GM19452 (cell line): Measurements from ENCODE around the gene CFAP100.

ENCODE experiments used
- ATAC-seq: cut with Tn5 transposase; IDR thresholded peaks from one replicate; pipeline ENCODE4 v1.9.1; 2021; ENCODE audit not compliant: unreplicated experiment

The CFAP100 gene

DNA sequence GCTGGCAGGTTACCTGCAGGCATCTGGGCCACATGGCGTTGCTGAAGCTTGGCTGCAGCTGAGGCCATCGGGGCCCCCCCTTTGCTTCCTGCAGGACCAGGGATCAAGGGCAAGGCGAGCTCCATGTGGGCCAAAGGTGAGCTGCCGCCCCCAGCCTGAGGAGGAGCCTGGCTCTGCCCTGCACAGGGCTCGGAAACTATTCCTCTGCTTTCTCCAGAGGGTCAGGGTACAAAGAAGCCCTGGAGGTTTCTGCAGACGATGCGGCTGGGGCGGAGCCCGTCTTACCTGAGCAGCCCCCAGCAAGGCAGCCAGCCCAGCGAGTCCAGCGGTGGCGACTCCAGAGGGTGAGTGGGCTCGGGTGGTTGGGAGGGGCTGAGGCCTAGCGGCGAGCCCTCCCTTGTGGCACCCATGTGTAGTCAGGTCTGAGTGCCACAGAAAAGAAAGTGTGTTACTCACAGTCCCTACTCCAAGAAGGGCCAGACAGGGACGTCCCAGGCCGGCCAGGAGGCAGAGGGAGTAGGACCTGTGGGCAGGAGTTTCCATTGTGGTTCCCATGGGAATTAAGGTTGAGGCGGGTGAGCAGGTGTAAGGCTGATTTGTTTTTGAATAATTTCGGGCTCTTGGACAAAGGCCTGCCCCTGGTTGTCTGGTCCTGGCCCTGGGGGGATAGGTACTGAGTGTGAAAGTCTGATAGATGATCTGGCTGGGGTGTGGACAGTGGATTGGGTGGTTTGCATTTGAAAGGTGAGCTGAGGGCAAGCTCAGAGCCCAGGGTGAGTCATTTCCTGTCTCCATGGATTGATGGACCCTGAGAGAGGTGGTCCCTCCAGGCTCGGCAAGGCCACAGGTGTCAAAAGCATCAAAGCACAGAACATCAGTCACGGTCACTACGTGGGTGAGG is 25.4 kb downstream of the CFAP100 start:
- no peak for ATAC-seq

DNA sequence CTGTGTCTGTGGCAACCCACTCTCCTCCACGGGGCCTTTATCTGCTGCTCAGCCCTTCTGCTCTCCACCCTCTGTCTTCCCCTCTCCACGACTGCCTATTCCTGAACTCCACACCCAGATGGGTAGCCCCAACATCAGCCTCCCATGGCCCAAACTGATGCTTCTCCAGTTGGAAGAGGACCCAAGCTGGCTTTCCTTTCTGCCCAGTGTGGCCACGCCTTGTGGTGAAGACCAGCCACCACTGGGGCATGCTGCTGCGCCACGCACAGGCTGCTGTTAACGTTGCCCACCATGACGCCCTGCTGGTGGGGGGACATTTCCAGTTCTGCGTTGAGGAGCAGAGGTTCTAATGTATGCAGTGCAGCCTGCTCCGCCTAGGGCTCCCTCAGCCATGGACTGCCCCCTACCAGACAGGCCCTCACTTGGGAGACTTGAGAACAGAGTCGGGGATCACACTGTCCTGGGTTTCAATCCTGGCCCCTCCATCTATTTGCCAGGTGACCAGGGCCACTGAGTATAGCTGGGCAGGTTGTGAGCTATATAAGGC is 26.9 kb downstream of the CFAP100 start:
- ATAC-seq, result no peak

DNA sequence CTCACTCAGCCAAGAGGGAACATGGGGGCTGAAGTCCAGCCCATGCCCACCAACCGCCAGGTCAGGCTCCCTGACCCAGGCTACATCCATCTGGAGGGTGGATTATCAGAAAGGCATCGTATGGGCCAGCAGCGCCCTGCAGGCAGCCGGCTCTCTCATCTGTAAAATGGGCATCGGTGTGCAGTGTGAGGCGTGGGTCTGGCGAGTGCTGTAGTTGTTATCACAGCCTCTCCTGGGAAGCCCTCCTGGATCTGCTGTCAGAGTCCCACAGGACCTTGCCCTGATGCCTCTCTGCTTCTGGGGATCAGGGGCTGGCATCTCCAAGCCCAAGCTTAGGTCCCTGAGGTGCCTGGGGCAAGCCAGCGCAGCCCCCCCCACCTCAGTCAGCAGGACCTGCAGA is 27.4 kb downstream of the CFAP100 start:
- ATAC-seq, result no peak

DNA sequence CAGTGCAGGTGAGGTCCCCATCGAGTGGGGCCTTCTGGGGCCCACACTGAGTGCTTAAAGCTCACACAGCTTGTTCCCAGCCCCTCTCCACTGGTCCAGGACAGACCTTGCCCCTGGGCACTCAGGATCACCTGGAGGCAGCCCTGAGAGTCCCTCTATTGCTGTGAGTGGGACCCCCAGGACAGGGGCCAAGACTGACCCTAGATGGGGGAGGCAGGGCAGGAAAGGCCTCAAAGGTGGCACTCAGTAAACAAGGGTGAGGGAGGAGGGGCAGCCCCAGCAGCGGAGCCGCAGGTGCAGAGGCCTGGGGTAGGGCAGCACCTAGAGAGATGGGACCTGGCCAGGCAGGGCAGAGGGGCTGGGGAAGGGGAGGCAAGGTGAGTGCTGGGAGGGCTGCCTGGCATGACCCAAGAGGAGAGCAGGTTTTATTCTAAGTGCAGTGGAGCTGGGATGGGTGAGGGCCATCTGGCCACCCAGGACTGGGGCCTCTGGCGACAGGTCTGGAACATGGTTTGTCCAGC is 27.9 kb downstream of the CFAP100 start:
- no peak for ATAC-seq

DNA sequence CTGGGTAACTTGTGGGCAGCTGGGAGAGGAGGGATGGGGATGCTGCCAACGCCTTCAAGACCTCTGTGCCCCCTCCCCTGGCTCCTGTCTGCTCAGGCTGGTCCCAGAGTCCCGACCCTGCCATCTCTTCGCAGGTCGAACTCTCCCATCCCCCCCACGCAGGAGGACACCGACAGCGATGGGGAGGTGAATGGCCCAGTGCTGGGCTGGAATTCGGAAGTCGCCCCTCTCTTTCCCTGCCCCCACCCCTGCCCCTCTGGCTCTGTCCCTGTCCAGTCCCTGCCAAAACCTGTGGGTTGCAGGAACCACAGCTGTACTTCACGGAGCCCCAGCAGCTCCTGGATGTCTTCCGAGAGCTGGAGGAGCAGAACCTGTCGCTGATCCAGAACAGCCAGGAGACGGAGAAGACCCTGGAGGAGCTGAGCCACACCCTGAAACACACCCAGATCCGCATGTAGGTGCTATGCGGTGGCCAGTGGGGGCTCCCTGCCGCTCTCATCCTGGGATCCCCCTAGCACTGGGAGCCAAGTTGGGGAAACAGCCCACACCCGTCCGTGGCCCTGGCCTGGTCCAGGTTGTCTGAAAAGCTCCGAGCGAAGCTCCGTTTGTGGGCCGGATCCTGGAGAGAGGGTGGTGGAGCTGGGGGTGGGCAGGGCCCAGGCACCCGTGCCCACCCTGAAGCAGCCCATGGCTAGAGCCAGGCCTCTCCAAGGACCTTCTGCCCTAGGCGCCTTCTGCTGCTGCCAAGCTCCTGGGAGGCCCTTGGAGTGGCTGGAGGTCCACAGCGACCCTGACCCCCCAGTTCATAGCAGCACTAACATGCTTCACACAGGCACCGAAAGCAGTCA is 28.7 kb downstream of the CFAP100 start:
- ATAC-seq, result no peak

DNA sequence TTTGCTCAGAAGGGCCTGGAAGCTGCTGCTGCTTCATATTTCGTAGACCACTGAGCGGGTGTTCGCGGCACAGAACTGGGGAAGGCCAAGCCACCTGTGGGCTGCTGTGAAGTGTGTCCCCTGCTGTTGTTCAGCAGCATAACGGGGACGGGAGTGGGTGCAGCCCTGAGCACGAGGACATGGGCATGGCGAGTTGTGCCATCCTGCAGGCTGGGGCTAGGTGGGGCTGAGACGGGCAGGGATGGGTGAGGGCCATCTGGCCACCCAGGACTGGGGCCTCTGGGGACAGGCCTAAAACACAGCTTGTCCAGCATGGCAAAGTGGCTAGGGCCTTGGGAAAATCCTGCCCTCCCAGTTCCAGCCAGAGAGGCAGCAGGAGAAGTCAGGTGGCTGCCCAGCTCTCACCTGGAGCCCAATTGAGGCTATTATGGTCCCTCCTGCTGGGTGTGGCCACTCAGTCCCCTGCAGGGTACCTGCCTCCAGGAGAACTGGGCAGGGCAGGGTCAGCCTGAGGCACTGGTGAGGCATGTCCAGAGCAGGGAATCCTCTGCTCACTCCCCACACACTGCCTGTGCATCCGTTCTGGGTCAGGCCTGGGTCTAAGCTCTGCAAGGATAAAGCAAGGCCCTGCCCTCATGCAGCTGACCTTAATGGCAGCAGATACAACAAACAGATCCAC is 29.5 kb downstream of the CFAP100 start:
- no peak for ATAC-seq

DNA sequence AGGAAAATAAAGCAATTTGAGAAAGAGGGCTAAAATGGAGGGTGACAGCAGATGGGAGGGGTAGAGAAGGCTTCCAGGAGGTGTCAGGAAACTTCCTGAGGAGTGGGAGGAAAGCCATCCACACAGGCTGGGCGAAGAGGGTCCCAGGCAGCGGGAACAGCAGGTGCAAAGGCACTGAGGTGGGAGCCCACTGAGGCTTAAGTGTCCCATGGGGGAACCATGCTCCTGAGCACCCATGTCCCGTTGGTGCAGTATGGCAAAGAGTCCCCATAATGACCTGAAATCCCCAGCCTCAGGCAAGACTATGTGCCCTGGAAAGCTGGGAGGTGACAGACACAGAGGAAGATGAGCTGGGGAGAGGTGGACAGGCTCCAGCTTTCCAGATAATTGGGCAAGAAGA is 30.0 kb downstream of the CFAP100 start:
- no peak for ATAC-seq

DNA sequence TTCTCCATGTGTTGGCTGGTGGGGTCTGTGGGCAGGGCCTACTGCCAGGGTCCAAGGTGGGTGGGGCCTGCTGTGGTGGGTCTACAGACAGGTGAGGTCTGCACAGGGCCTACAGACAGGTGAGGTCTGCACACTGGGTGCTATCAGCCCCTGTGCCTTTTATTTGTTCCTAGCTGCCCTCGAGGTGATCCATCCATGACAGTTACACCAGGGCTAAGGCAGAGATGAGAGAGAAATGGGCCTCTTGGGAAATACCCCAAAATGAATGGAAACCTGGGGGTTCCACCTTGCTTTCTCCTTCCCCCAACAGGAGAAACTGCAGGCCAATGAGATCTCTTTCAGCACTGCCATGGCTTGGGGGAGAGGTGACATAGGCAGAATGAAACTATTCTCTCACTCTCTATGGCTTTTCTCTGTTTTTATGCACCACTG is 36.4 kb downstream of the CFAP100 start:
- ATAC-seq, result peak; percentile 64

DNA sequence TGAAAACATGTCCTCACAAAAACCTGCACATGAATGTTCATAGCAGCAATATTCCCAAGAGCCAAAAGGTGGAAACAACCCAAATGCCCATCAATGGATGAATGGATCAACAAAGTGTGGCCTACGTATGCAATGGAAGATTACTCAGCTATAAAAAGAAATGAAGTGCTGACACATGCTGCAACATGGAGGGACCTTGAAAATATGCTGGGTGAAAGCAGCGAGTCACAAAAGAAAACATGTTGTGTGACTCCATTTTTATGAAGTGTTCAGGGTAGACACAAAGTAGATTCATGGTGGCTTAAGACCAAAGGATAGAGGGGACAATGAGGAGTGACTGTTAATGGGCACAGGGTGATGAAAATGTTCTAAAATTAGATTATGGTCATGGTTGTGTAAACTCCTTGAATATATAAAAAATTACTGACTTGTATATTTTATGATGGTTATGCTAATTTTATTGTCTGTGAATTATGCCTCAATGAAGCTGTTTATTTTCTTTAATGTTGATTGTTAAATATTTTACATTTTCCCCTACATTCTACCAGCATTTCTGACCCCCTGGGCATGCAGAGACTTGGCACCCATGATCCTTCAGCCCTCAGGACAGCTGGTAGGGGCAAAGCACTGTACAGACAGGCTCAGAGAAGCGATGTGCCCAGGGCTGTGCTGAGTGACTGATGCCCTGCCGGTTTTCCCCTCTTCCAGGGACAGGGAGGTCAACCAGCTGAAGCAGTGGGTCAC is 37.8 kb downstream of the CFAP100 start:
- no peak for ATAC-seq

DNA sequence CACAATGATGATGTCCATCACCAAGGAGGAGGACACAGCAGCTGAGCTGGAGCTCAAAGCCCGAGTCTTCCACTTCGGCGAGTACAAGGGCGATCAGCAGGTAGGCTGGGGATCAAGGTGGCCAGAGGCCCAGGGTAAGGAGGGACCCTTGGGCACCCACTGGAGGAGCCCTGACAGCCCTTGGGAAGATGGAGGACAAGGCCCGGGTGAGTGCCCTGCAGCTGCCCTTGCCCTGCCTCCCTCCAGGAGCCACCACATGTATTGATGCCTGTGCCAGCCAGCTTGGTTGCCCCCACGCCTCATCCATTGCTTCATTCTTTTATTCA is 38.4 kb downstream of the CFAP100 start:
- no peak for ATAC-seq

DNA sequence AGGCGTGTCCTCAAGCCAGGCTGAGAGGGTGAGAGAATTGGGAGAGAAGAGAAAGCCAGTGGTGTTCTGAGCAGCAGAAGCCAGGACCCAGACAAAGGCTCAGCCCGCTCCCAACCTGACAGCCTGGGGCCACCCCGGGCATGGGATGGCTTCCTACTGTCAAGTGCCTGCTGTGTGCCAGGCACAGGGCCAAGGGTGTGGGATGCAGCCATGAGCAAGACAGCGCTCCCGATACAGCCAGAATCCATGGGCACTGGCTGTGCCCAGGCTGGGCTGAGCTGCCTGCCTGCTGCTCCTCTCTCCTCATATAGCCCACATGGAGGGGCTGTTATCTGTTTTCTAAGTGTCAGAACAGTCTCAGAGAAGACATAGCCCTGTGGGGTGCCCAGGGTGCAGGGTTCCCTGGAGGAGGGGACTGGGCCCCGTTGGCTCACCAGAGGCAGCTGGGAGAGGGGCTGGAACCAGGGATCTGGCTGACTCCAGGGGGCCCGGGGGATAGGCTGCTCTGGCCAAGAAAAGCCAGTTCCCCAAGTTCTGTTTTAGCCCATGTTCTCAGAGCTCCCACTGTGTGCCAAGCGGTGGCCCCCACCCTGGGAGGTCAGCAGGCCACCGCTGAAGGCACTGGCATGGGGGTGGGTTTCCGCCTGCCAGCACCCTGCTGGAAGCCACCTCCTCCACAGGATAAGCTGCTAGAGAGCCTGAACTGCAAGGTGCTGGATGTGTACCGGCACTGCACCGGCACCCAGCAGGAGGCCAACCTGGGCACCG is 39.0 kb downstream of the CFAP100 start:
- ATAC-seq, result no peak

DNA sequence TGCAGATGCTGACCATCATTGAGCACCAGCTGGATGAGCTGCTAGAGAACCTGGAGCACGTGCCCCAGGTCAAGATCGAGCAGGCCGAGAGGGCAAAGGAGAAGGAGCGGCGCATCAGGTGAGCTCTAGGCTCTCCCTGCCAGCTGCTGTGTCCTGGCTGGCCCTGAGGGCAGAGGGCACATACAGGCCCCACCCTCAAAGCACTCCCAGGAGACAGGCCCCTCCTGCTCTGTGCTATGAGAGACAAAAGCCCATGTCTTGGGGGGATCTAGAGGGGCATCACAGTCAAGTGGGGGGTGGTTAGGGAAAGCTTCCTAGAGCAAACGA is 39.5 kb downstream of the CFAP100 start:
- ATAC-seq, result no peak

DNA sequence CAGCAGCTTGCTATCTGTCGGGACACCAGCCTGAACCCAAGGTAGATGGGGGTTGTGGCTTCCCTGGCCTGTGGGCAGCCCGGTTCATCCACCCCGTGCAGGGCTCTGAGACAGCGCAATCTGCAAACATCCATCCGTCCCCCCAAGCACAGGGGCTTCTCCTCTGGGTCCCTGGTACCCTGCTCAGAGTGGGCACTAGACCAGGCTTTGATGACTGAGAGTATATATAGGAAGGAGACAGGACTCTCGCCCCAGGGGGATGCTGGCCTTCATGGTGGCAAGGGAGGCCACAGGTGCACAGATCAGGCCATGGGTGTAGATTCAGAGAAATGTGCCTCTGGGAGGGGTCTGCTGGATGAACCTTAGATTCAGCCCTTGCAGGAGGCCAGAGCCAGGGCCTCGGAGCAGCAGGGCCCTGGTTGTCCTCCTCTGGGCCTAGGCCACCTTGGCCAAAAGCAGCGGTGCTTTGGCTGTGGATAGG is 40.3 kb downstream of the CFAP100 start:
- no peak for ATAC-seq

DNA sequence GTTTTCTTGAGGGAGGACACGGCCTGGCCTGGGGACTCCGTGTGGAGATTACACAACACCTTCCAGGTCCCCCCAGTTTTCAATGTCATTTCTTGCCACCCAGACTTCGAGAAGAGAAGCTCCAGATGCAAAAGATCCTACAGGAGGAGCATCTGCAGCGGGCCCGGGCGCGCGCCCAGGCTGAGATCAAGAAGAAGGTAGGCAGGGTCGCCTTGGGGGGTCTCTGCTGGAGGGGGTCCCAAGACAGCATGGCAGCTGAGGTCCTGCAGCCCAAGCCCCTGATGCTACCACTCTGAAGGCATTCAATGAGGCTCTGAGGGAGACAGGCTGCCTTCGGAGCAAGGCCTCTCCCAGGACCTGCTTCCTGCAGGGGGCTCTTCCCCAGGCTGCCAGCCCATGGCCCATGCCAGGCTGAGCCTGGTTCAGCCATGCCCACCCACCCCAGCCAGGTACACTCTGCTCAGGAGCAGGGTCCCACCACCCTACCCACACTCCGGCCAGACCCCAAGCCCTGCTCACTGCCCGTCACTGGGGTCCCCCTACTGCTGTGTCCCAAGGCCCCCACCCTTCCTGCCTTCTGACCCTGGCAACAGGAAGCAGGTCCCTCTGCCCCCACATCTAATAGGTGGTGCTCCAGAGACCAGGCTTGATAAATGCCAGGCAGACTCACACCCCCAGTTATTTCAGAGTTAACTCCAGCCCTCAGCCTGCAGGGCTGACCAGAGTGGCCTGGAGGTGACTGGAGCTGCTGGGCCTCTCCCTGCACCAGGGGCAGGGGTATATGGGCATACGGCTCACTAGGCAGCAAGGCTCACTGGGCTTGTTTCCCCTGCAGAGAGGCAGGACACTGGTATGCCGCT is 41.0 kb downstream of the CFAP100 start:
- no peak for ATAC-seq

DNA sequence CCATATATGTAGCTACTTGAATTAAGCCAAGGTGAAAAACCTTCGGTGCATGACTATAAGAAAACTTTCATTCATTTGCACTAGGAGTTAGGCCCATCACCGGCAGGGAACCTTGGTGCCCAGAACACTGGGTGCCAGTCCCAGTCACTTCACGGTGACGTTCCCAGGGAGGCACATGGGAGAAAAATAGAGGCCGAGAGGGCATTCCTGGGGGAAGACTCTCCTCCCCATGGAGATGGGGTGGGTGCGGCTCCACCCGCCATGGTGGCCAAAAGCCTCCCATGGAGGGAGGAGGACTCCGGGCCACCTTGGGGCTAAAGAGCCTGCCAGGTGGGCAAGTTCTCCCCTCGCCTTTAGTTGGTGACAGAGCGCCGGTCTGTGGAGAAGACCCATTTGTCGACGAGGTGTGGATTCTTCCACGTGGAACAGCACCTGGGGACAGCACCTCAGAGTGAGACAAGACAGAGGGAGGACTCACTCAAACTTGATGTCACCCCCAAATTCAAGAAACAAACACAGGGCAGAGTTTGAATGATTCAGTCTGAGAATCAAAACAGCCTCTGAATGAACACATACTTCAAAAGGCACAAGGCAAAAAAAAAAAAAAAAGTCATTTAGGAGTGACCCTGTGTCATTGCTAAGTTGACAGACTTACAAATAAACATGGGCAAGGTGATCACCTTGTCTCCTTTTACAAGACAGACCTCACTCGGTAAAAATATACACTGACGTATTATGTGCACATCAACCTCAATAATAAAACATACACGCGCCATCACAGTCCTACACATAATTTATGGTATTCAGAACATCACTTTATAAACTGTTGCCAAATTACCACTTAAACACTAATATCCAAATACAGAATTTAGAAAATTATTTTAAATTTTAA is 42.4 kb downstream of the CFAP100 start:
- no peak for ATAC-seq

DNA sequence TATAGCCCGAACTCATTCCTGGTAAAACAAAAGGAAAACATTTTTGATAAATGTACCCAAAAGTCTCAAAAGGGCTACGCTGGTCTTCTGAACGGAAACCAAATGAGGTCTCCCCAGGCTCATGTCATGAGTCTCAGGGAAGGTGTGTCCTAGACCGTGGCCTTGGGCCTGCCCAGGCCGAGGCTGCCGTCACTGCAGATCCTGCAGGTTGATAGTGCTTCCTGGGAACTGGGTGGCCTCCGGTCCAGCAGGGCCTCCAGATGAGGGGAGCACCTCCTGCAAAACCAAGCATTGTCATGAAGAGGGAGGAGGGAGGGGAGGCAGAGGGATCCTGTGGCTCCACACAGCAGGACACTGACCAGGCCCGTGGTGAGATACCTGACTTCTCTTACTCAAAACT is 43.5 kb downstream of the CFAP100 start:
- no peak for ATAC-seq

DNA sequence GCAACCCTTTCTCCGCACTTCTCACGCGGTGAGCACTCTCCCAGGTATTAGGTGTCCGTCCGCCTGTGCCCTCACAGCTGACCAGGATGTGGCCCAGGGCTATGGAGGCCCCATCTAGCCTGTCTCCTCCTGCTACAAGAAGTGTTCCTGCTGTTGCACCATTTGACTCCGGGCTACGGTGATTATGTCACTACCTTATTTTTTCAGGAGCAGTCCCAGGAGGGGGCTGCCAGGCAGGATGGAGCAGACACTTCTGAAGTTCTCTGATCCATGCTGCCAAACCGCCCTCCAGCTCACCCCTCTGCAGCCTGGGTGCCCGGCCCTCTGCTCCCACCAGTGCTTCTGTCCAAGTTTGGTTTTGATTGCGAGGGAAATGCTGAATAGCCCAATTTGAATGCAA is 44.0 kb downstream of the CFAP100 start:
- ATAC-seq, result no peak
